Eye (tissue), 1 donor: ENCODE results near the gene HRH3.

Source experiments
- DNase-seq: peaks from one replicate; pipeline ENCODE4 v3.0.0-alpha.2; 2015

The HRH3 gene

GRCh38 chr20:62197801-62198200 lies 22.3 kb downstream of the HRH3 start:
- no peak for DNase-seq

- no peak for DNase-seq
These were observed 22.8 kb downstream of the HRH3 start for GRCh38 chr20:62197311-62197710.

GRCh38 chr20:62196286-62196685 lies 23.8 kb downstream of the HRH3 start:
- no peak for DNase-seq

GRCh38 chr20:62195736-62196135 lies 24.3 kb downstream of the HRH3 start:
- DNase-seq = no peak

- no peak for DNase-seq
These were observed 25.0 kb downstream of the HRH3 start for GRCh38 chr20:62195075-62195405.

- DNase-seq = no peak
These were observed 26.7 kb downstream of the HRH3 start for GRCh38 chr20:62193079-62194025.

GRCh38 chr20:62192635-62193034 lies 27.4 kb downstream of the HRH3 start:
- DNase-seq = no peak

- DNase-seq = no peak
These were observed 28.1 kb downstream of the HRH3 start for GRCh38 chr20:62191781-62192559.

GRCh38 chr20:62190639-62191411 lies 29.3 kb downstream of the HRH3 start:
- no peak for DNase-seq

GRCh38 chr20:62186887-62187866 lies 32.9 kb downstream of the HRH3 start:
- DNase-seq = no peak

- DNase-seq = no peak
These were observed 34.0 kb downstream of the HRH3 start for GRCh38 chr20:62186096-62186426.

GRCh38 chr20:62183426-62184142 lies 36.5 kb downstream of the HRH3 start:
- DNase-seq = no peak

GRCh38 chr20:62182469-62183425 lies 37.3 kb downstream of the HRH3 start, which contains the start of gene MTG2:
MTG2 (plus strand) TSS chr20:62183028; CDS start chr20:62193421, 10,393 bp downstream.
- peak; percentile 98 for DNase-seq

- DNase-seq = no peak
These were observed 38.3 kb downstream of the HRH3 start for GRCh38 chr20:62181808-62182207.

- DNase-seq = no peak
These were observed 40.9 kb downstream of the HRH3 start for GRCh38 chr20:62179162-62179504.

- no peak for DNase-seq
These were observed 41.5 kb downstream of the HRH3 start for GRCh38 chr20:62178316-62179161.

GRCh38 chr20:62177307-62177706 lies 42.8 kb downstream of the HRH3 start:
- DNase-seq = no peak

- DNase-seq = no peak
These were observed 43.2 kb downstream of the HRH3 start for GRCh38 chr20:62176866-62177265.

GRCh38 chr20:62175711-62176110 lies 44.4 kb downstream of the HRH3 start:
- DNase-seq = no peak
